Gastrocnemius medialis (tissue), 4 donors: ENCODE data around the gene CLEC3B. TPM values are rescaled to one million over a fixed set of nuclear protein-coding genes. Genes with fewer than 3 reads are reported as not detected.

Experiments
- ATAC-seq, 2 donors: fragments of 150-250 bp; one replicate each; pipeline ENCODE4 v1.9.1; 2016
- DNase-seq, 2 donors: peaks; one replicate each; pipeline ENCODE4 v3.0.0-alpha.2; 2019
- H3K27ac ChIP-seq, 4 donors: fragments of 200-600 bp; sonication (generic); 1 replicate in 1 of 4; 2 replicates in 3 of 4; pipeline ENCODE4 v1.5.1; 2016 to 2018; ENCODE audit warnings: mild to moderate bottlenecking in 2 of 4, moderate library complexity in 1 of 4
- H3K27me3 ChIP-seq, 3 donors: fragments of 200-600 bp; sonication (generic) in 2 of 3; 1 replicate in 1 of 3; 2 replicates in 2 of 3; pipeline versions ENCODE4 v1.5.1 to v1.6.0; 2016 to 2019; ENCODE audit warnings: mild to moderate bottlenecking in 1 of 3, moderate library complexity in 1 of 3
- H3K36me3 ChIP-seq, 2 donors: fragments of 200-600 bp; sonication (generic) in 1 of 2; one replicate each; pipeline ENCODE4 v1.5.1; 2017 to 2018
- H3K4me1 ChIP-seq, 2 donors: fragments of 200-600 bp; sonication (generic) in 1 of 2; one replicate each; pipeline ENCODE4 v1.5.1; 2016 to 2017; ENCODE audit warnings: mild to moderate bottlenecking in 2 of 2
- H3K4me3 ChIP-seq, 4 donors: fragments of 200-600 bp; sonication (generic) in 3 of 4; 1 replicate in 1 of 4; 2 replicates in 3 of 4; pipeline ENCODE4 v1.5.1; 2016 to 2019; ENCODE audit warnings: mild to moderate bottlenecking in 2 of 4
- H3K9me3 ChIP-seq, 3 donors: fragments of 200-600 bp; sonication (generic) in 2 of 3; 1 replicate in 1 of 3; 2 replicates in 2 of 3; pipeline ENCODE4 v1.5.1; 2016 to 2019
- CTCF ChIP-seq, 5 experiments: fragments of 450-650 bp in 3 of 5; fragments of 200-600 bp in 2 of 5; sonication (generic) in 2 of 5; IDR thresholded peaks in 4 of 5; conservative IDR thresholded peaks in 1 of 5; 1 replicate in 4 of 5; 2 replicates in 1 of 5; pipeline ENCODE4 v1.5.1; 2016 to 2019; ENCODE audit warnings: antibody characterized with exemption in 5 of 5, mild to moderate bottlenecking in 3 of 5, moderate library complexity in 3 of 5
- POLR2A ChIP-seq, 2 donors: fragments of 450-650 bp; IDR thresholded peaks; one replicate each; pipeline ENCODE4 v1.6.1; 2017; ENCODE audit warnings: antibody characterized with exemption in 2 of 2, mild to moderate bottlenecking in 2 of 2, moderate library complexity in 2 of 2
- in situ Hi-C, 4 donors: fragments of 200-750 bp; cut with MboI; loops; one replicate each; pipeline versions ENCODE4 v1.15.0 to v1.8.0; 2017; ENCODE audit warnings: low sequenced_read_pairs in 4 of 4
- intact Hi-C: fragments of 100-400 bp; cut with DNase I; formaldehyde crosslinking; loops from one replicate; pipeline ENCODE4 v1.15.1; 2023; ENCODE audit warnings: low total_unique reads
- total RNA-seq, 4 donors: library from RNA; depleted of rRNA; stranded (reverse); fragments of >200 nt; gene quantifications; one replicate each; pipeline versions ENCODE4 v1.1.0 to v1.2.3, GENCODE V29; 2016

The CLEC3B gene
- total RNA-seq, 4 donors from 2014 or later = 14.5 to 23.4 (median 20.7) TPM

- intact Hi-C loops = loop anchor here (5.0 kb wide), 3 partner anchors 55 to 440 kb away; no protein-coding TSS in a partner anchor
- H3K9me3 ChIP-seq = no peaks in the 10 kb centered on the region
- TF ChIP-seq CTCF (IDR thresholded peaks at IDR 0.05 in 4 of 5, conservative IDR thresholded peaks at IDR 0.05 in 1 of 5) = no peak
- no peak for TF ChIP-seq POLR2A (IDR thresholded peaks at IDR 0.05)
- ATAC-seq = no peak
- H3K4me3 ChIP-seq = no peak overlapping the region
- DNase-seq = no peak
- in situ Hi-C loops = no loop called here
- no peaks in the 10 kb centered on the region for H3K36me3 ChIP-seq
- H3K27me3 ChIP-seq = no peaks in the 10 kb centered on the region
- H3K27ac ChIP-seq = peak overlapping the region; percentile 69 to 86 (median 74)
- peaks cover 28 to 37% of the 10 kb centered on the region in 2 donors for H3K4me1 ChIP-seq
These were observed 31.5 kb downstream of the CLEC3B start for GRCh38 chr3:45057557-45057956.

- TF ChIP-seq POLR2A (IDR thresholded peaks at IDR 0.05) (no peak), CTCF (IDR thresholded peaks at IDR 0.05 in 4 of 5, conservative IDR thresholded peaks at IDR 0.05 in 1 of 5) (no peak)
- H3K4me1 ChIP-seq = peaks cover 22 to 34% of the 10 kb centered on the region in 2 donors
- DNase-seq (no peak), ATAC-seq (no peak)
- no peak overlapping the region for H3K4me3 ChIP-seq
- in situ Hi-C loops = no loop called here
- intact Hi-C loops = loop anchor here (5.0 kb wide), 3 partner anchors 53 to 438 kb away; no protein-coding TSS in a partner anchor
- no peaks in the 10 kb centered on the region for H3K36me3 ChIP-seq
- H3K9me3 ChIP-seq = no peaks in the 10 kb centered on the region
- H3K27ac ChIP-seq = no peak overlapping the region
- H3K27me3 ChIP-seq = no peaks in the 10 kb centered on the region
These were observed 33.0 kb downstream of the CLEC3B start for GRCh38 chr3:45059132-45059531.

- Histone ChIP-seq H3K4me1 (peaks cover 13 to 24% of the 10 kb centered on the region in 2 donors), H3K36me3 (no peaks in the 10 kb centered on the region), H3K9me3 (no peaks in the 10 kb centered on the region), H3K27ac (no peak overlapping the region), H3K4me3 (no peak overlapping the region), H3K27me3 (no peaks in the 10 kb centered on the region)
- in situ Hi-C loops = no loop called here
- ATAC-seq (no peak), DNase-seq (no peak)
- intact Hi-C loops = no loop called here
- TF ChIP-seq POLR2A (IDR thresholded peaks at IDR 0.05) (no peak), CTCF (IDR thresholded peaks at IDR 0.05 in 4 of 5, conservative IDR thresholded peaks at IDR 0.05 in 1 of 5) (no peak)
These were observed 34.2 kb downstream of the CLEC3B start for GRCh38 chr3:45060165-45060892.

- no peaks in the 10 kb centered on the region for H3K9me3 ChIP-seq
- intact Hi-C loops = no loop called here
- ATAC-seq = no peak
- no peak for TF ChIP-seq POLR2A (IDR thresholded peaks at IDR 0.05)
- TF ChIP-seq CTCF (IDR thresholded peaks at IDR 0.05 in 4 of 5, conservative IDR thresholded peaks at IDR 0.05 in 1 of 5) = no peak
- no peaks in the 10 kb centered on the region for H3K36me3 ChIP-seq
- in situ Hi-C loops = no loop called here
- peaks cover 0 to 3% of the 10 kb centered on the region in 2 donors for H3K4me1 ChIP-seq
- no peak overlapping the region for H3K4me3 ChIP-seq
- DNase-seq = no peak
- H3K27ac ChIP-seq = no peak overlapping the region
- no peaks in the 10 kb centered on the region for H3K27me3 ChIP-seq
These were observed 36.6 kb downstream of the CLEC3B start for GRCh38 chr3:45062697-45063070.
